Glutamatergic neuron (in vitro differentiated cells): ENCODE data around the gene SH3BP4. TPM values are rescaled to one million over a fixed set of nuclear protein-coding genes. Genes with fewer than 3 reads are reported as not detected.
A peak's percentile ranks its signal among the peaks of the same experiment; 100 is the strongest.
"Not testable (repeated sequence)": the region's sequence is repeated elsewhere in the genome, so short reads cannot be mapped to it uniquely, and the experiment has no call there.

Experiments used
- DNase-seq: peaks from one replicate; pipeline ENCODE4 v3.0.0; 2022
- H3K27ac Mint-ChIP-seq: one replicate; pipeline ENCODE4 v1.8.0; 2020; ENCODE audit warnings: mild to moderate bottlenecking, mixed read lengths, inconsistent platforms; ENCODE audit not compliant: unreplicated experiment
- H3K27me3 Mint-ChIP-seq: one replicate; pipeline ENCODE4 v1.8.0; 2020; ENCODE audit warnings: mild to moderate bottlenecking, moderate library complexity, mixed read lengths, inconsistent platforms; ENCODE audit not compliant: unreplicated experiment
- H3K36me3 Mint-ChIP-seq: one replicate; pipeline ENCODE4 v1.8.0; 2020; ENCODE audit warnings: mild to moderate bottlenecking, mixed read lengths, inconsistent platforms; ENCODE audit not compliant: unreplicated experiment
- H3K4me1 Mint-ChIP-seq: one replicate; pipeline ENCODE4 v1.8.0; 2020; ENCODE audit warnings: mild to moderate bottlenecking, low read depth, mixed read lengths, inconsistent platforms; ENCODE audit not compliant: unreplicated experiment
- H3K4me3 Mint-ChIP-seq: one replicate; pipeline ENCODE4 v1.8.0; 2020; ENCODE audit warnings: mild to moderate bottlenecking, mixed read lengths, inconsistent platforms; ENCODE audit not compliant: unreplicated experiment
- H3K9me3 Mint-ChIP-seq: one replicate; pipeline ENCODE4 v1.8.0; 2020; ENCODE audit warnings: mild to moderate bottlenecking, moderate library complexity, mixed read lengths, inconsistent platforms; ENCODE audit not compliant: unreplicated experiment
- total RNA-seq: library from RNA; stranded (reverse); fragmentation: NEBNext Ultra II Directional; extraction: Animal tissue kit (Norgen Biotek cat#: 25700); gene quantifications from one replicate; pipeline ENCODE4 v1.2.1, GENCODE V29; 2021; ENCODE audit not compliant: unreplicated experiment
- TF ChIP-seq, protein P1 (sequence below): fragments of 200-600 bp; sonication (generic); IDR thresholded peaks from one replicate; pipeline ENCODE4 v1.5.0; 2021; ENCODE audit not compliant: partially characterized antibody, unreplicated experiment

The SH3BP4 gene
- total RNA-seq, 1 donor from 2014 or later: 59.3 TPM

DNA sequence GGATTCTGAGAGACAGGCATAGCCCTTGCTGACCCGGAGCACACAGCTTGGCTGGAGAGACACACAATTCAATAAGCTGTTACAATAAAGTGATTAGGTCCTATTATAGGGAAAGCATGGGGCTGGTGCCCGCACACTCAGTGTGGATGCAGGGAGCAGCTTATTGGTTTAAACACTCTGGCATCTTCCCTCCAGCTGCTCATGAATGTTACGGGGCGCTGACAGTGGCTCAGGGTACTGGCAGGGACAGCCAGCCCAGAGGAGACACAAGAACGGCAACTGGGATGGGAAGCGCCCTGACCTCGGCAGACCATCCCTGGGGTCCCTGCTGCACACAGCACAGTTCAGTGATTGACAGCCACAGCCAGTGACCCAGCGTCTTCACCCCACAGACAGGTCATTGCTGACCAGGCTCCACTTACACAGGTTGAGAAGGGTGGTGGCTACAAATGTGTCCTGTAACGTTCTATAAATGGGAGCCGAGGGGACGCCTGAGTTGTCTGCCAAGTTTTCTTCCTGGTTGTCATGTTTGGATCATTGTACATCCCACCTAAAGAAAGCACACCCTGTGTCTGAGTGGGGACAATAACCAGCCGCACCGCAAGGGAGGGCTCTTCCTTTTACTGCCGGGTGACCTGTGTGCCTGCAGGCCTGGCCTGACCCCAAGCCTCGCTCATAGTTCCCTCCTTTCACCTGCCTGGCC is 60.3 kb downstream of the SH3BP4 start:
- H3K4me3 Mint-ChIP-seq: peak overlapping the region; percentile 18
- TF ChIP-seq, protein P1, sequence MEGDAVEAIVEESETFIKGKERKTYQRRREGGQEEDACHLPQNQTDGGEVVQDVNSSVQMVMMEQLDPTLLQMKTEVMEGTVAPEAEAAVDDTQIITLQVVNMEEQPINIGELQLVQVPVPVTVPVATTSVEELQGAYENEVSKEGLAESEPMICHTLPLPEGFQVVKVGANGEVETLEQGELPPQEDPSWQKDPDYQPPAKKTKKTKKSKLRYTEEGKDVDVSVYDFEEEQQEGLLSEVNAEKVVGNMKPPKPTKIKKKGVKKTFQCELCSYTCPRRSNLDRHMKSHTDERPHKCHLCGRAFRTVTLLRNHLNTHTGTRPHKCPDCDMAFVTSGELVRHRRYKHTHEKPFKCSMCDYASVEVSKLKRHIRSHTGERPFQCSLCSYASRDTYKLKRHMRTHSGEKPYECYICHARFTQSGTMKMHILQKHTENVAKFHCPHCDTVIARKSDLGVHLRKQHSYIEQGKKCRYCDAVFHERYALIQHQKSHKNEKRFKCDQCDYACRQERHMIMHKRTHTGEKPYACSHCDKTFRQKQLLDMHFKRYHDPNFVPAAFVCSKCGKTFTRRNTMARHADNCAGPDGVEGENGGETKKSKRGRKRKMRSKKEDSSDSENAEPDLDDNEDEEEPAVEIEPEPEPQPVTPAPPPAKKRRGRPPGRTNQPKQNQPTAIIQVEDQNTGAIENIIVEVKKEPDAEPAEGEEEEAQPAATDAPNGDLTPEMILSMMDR: no peak

GRCh38 chr2:235017441-235017840 is 65.6 kb downstream of the SH3BP4 start:
- H3K27ac Mint-ChIP-seq: no peak overlapping the region
- TF ChIP-seq, protein P1: no peak
- peaks cover 16% of the 10 kb centered on the region for H3K4me1 Mint-ChIP-seq
- H3K9me3 Mint-ChIP-seq: peaks cover 3% of the 10 kb centered on the region
- H3K4me3 Mint-ChIP-seq: no peak overlapping the region
- H3K27me3 Mint-ChIP-seq: peaks cover 6% of the 10 kb centered on the region
- peaks cover 8% of the 10 kb centered on the region for H3K36me3 Mint-ChIP-seq
- no peak for DNase-seq

More for the DNA sequence above, 60.3 kb downstream of the SH3BP4 start:
- H3K9me3 Mint-ChIP-seq: peaks cover 6% of the 10 kb centered on the region
- peaks cover 47% of the 10 kb centered on the region for H3K4me1 Mint-ChIP-seq
- peaks cover 8% of the 10 kb centered on the region for H3K27me3 Mint-ChIP-seq
- H3K36me3 Mint-ChIP-seq: peaks cover 8% of the 10 kb centered on the region
- peak; percentile 68 for DNase-seq
- H3K27ac Mint-ChIP-seq: peak overlapping the region; percentile 72

DNA sequence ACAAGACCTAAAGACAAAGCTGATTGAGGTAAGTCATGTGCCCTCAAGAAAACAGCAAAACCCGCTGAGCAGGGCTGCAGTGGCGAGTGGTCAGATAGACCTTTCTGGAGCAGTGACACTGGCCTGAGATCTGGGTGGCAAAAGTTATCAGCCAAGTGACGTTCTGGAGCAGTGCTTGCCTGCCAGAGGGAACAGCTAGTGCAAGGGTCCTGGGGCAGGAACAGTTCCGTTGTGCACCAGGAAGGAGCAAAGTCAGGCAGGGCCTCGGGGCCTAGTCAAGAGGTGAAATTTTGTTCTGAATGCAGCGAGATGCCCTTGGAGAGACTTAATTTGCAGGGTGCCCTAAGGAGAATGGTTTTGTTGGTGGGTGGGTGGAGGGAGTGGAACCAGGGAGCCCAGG is 67.0 kb downstream of the SH3BP4 start:
- TF ChIP-seq, protein P1: no peak
- Mint-ChIP-seq H3K27ac (peak overlapping the region; percentile 72), H3K36me3 (peaks cover 8% of the 10 kb centered on the region), H3K27me3 (peaks cover 6% of the 10 kb centered on the region), H3K4me1 (peaks cover 11% of the 10 kb centered on the region), H3K4me3 (no peak overlapping the region), H3K9me3 (peaks cover 3% of the 10 kb centered on the region)
- DNase-seq: no peak

GRCh38 chr2:235020141-235020540 is 68.3 kb downstream of the SH3BP4 start:
- H3K27me3 Mint-ChIP-seq, DNase-seq, H3K4me3 Mint-ChIP-seq, H3K27ac Mint-ChIP-seq, H3K9me3 Mint-ChIP-seq, H3K36me3 Mint-ChIP-seq: not testable (repeated sequence)
- H3K4me1 Mint-ChIP-seq: peaks cover 24% of the 10 kb centered on the region

- Mint-ChIP-seq H3K27me3 (peaks cover 3% of the 10 kb centered on the region), H3K4me3 (no peak overlapping the region), H3K36me3 (peaks cover 1% of the 10 kb centered on the region), H3K27ac (no peak overlapping the region), H3K4me1 (peaks cover 34% of the 10 kb centered on the region), H3K9me3 (peaks cover under 1% of the 10 kb centered on the region)
- TF ChIP-seq, protein P1: no peak
- no peak for DNase-seq
Measured at GRCh38 chr2:235021752-235022151, 69.9 kb downstream of the SH3BP4 start.
